22Rv1 (cell line): ENCODE results near the gene UNC93B1.

ENCODE experiments used
- CTCF ChIP-seq: fragments of 450-650 bp; IDR thresholded peaks from 2 replicates; pipeline ENCODE4 v1.5.1; 2017; ENCODE audit warnings: mild to moderate bottlenecking
- ZFX ChIP-seq: fragments of 450-650 bp; IDR thresholded peaks from 2 replicates; pipeline ENCODE4 v1.6.1; 2017; ENCODE audit warnings: antibody characterized with exemption, borderline replicate concordance

DNA sequence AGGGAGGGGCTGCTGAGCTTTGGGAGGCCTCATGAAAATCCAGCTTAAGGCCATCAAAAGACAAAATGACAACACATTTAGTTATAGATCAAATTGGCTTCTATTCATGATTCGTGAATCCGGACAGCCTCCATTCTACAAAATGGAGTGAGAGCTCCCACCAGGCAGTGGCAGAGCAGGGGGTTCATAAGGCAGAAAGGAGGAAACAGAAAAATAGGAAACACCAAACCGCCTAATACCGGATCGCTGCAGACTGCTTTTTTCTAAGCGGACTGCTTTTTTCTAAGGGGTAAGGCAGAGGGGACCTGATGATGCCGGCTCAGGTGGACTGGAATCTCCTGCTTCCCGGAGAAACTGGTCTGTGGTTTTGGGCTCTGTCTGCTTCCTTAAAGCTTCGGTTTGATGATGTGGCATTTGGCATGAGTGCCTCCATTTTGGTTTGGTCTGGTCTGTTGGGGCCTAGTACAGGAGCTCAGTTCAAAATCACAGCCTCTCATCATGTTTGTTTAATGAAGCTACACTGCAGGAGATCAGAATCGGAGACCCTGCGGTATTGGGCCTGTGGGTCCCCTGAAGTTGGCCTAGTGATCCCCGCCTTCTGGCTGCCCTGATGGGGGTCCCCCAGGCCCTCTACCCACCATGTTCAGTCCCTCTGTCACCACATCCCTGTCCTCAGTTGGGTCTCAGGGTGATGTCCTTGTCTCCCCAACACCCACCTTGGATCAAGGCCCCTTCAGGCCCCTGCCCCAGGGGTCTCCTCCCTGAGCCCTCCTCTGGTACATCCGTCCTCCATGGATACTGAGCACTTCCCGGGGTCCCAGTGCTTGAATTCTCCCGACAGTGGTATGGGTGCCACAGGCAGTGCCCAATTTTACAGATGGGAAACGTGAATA is 7.4 kb upstream of the UNC93B1 start:
- TF ChIP-seq CTCF (no peak), ZFX (no peak)
